Cardiac fibroblast (primary cell): ENCODE measurements around the gene ZCCHC17.
A peak's percentile ranks its signal among the peaks of the same experiment; 100 is the strongest.
"Not testable (repeated sequence)": the region's sequence is repeated elsewhere in the genome, so short reads cannot be mapped to it uniquely, and the experiment has no call there.

Experiments
- DNase-seq, 2 donors: peaks; one replicate each; pipeline versions ENCODE4 v3.0.0 to v3.0.0-alpha.2; 2010; ENCODE audit warnings: low read depth in 2 of 2
- H3K4me3 ChIP-seq, 2 donors: replicated peaks in 1 of 2; 1 replicate in 1 of 2; 2 replicates in 1 of 2; pipeline ENCODE4 v1.5.1; 2011; ENCODE audit warnings: low read depth in 2 of 2, low read length in 2 of 2, mild to moderate bottlenecking in 2 of 2, moderate library complexity in 1 of 2
- TF ChIP-seq, protein P1 (sequence below): IDR thresholded peaks from one replicate; pipeline ENCODE4 v1.5.1; 2011; ENCODE audit warnings: low read depth, mild to moderate bottlenecking, low read length, inconsistent platforms

Gene ZCCHC17

DNA sequence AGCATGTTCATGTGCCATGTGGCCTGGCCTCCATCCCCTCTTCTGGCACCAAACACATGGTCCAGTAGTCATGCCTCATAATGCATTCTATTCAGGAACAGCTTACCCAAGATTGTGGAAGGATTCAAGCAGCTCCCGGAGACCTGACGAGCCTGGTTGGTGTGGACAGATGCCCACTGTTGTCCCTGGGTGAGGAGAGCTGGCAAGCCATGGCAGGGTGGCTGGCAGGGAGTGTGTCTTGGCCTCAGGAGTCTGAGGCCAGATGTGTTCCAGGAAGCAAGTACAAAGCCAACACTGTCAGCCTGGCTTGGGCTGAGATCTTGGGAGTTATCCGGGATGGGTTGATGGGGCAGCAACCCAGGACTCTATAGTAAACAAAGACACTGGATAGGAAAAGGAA, 83.3 kb downstream of the ZCCHC17 start:
- no peak overlapping the region for H3K4me3 ChIP-seq
- TF ChIP-seq, protein P1, sequence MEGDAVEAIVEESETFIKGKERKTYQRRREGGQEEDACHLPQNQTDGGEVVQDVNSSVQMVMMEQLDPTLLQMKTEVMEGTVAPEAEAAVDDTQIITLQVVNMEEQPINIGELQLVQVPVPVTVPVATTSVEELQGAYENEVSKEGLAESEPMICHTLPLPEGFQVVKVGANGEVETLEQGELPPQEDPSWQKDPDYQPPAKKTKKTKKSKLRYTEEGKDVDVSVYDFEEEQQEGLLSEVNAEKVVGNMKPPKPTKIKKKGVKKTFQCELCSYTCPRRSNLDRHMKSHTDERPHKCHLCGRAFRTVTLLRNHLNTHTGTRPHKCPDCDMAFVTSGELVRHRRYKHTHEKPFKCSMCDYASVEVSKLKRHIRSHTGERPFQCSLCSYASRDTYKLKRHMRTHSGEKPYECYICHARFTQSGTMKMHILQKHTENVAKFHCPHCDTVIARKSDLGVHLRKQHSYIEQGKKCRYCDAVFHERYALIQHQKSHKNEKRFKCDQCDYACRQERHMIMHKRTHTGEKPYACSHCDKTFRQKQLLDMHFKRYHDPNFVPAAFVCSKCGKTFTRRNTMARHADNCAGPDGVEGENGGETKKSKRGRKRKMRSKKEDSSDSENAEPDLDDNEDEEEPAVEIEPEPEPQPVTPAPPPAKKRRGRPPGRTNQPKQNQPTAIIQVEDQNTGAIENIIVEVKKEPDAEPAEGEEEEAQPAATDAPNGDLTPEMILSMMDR: no peak
- no peak for DNase-seq

DNA sequence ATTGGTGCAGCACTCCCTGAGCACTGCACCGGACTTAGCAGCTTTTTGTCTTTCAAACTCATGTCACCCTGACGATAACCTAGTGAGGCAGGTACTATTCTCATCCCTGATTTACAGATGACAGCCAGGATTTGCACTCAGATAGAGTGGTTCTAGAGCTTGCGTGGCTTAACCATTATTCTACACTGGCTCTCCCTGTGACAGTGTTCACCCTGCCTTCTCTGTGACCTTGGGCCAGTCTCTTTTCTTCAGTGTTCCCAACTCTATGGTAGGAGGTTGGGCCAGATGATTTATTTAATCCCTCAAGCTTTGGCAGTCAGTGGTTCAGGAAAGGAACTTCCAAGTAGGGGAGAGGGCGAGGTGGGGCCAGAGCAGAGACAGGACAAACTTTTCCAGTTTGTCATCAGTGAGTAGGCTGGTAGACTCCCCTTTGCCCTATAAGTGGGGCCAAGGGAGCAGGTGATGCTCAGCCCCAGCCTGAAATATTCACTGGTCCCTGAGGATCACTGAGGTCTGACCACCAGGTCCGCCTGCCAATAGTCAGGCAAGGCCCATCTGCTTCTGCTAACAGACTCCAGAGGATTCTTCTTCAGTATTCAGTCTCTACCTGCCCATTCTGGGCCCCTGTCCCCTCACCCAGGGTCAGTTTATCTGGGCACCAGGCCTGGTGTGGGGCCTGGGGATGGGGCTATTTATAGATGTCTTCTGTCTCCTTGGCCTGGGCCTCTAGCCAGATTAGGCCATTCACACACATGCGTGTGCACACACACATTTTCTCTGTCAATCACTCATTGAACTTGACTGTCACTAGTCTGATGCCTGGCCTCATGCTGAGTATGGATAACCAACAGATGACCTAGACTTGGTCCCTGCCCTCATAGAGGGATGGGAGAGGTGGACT, 84.8 kb downstream of the ZCCHC17 start:
- peak; percentile 55 to 57 for DNase-seq
- H3K4me3 ChIP-seq: no peak overlapping the region
- TF ChIP-seq, protein P1: no peak

DNA sequence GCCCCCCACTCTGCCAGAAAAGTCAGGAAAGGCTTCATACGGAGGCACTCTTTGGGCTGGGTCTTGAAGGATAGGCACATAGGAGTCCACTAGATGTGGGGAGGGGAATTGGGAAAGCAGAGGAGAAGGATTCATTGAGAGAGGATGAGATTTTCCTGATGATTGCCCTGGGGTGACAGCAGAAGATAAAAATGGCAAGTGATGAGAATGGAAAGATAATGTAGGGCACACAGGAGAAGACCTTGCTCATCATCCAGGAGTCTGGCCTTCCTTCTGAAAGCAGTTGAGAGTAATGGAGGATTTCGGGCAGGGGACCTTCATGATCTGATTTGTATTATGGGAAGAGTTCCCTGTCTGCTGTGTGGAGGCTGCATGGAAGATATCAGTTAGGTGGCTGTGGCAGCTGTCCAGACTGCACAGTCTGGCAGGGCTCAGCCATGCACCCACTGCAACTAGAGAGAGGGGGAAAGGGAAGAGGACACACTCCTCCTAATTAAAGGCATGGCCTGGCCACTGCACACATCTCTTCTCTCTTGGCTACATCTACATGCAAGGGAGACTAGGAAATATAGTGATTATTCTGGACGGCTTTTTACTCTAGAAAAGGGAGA, 85.7 kb downstream of the ZCCHC17 start:
- no peak for DNase-seq
- H3K4me3 ChIP-seq: no peak overlapping the region
- TF ChIP-seq, protein P1: no peak

DNA sequence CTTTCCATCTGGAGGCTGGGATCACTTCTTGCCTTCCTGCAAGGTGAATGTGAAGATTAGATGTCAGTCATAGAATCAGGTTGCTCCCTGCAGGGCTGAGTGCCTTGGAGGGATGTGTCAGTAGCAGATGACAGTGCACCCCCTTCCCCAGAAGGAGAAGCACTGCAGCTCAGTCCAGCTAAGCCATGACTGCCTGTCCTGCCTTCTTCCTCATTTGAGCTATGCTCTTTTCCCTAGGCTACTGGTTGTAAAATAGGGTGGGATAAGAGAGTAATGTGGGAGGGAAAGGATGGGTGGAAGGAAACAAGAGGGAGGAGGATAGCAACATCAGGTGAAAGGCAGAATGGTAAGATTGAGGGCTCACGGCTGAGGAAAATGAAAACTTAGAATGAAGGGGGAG, 87.1 kb downstream of the ZCCHC17 start:
- TF ChIP-seq, protein P1: no peak
- DNase-seq: no peak
- H3K4me3 ChIP-seq: no peak overlapping the region

DNA sequence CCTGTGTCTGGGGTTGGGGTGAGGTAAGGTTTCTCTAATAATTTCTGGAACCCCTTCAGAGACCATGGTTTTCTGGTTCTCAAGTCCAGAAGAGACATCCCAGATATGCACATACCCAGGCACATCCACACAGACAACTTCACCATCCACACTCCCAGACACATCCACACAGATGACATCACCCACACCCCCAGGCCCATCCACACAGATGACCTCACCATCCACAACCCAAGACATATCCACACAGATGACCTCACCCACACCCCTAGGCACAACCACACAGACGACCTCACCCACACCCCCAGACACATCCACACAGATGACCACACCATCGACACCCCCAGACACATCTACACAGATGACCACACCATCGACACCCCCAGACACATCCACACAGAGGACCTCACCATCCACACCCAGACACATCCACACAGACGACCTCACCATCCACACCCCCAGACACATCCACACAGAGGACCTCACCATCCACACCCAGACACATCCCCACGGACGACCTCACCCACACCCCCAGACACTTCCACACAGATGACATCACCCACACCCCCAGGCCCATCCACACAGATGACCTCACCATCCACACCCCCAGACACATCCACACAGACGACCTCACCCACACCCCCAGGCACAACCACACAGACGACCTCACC, 89.9 kb downstream of the ZCCHC17 start:
- not testable (repeated sequence) for DNase-seq, H3K4me3 ChIP-seq

DNA sequence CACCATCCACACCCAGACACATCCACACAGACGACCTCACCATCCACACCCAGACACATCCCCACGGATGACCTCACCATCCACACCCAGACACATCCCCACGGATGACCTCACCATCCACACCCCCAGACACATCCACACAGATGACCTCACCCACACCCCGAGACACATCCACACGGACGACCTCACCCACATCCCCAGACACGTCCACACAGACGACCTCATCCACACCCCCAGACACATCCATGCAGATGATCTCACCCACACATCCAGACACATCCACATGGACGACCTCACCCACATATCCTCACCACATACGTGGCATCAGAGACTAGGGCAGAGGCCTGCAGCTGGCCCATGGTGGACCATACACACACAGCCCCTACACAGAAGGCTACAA, 90.8 kb downstream of the ZCCHC17 start:
- DNase-seq: peak in 1 of 2 donors; percentile 30
- no peak overlapping the region for H3K4me3 ChIP-seq
- TF ChIP-seq, protein P1: no peak

DNA sequence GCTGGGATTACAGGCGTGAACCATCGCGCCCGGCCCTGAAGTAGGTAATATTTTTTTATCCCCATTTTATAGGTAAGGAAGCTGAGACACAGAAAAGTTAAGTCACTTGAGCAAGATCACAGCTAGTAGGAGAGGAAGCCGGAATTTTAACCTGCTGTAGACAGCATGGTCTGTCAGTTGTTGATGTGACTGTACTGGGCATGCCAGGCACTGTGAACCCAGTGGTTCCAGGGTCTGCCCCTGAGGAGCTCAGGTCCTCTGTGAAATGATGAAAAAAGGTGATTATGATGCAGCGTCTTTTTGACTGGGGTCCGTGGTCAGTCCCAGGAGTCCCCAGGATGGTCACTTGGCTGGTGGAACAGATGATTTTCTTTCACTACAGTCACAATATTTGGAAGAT, 92.8 kb downstream of the ZCCHC17 start:
- DNase-seq: no peak
- TF ChIP-seq, protein P1: no peak
- H3K4me3 ChIP-seq: no peak overlapping the region
